Gastroesophageal sphincter (tissue), 4 donors: ENCODE data around the gene MYH14. TPM values are rescaled to one million over a fixed set of nuclear protein-coding genes. Genes with fewer than 3 reads are reported as not detected.

Source experiments
- ATAC-seq: fragments of 150-250 bp; one replicate; pipeline ENCODE4 v1.9.1; 2016; ENCODE audit warnings: mild to moderate bottlenecking, moderate library complexity
- H3K27ac ChIP-seq, 4 donors: fragments of 200-600 bp; sonication (generic) in 3 of 4; 1 replicate in 3 of 4; 2 replicates in 1 of 4; pipeline ENCODE4 v1.5.1; 2016 to 2019
- H3K27me3 ChIP-seq: fragments of 200-600 bp; sonication (generic); one replicate; pipeline ENCODE4 v1.5.1; 2019
- H3K36me3 ChIP-seq, 2 donors: fragments of 200-600 bp; sonication (generic); one replicate each; pipeline ENCODE4 v1.5.1; 2019; ENCODE audit warnings: control low read depth in 1 of 2
- H3K4me1 ChIP-seq, 3 donors: fragments of 200-600 bp; sonication (generic); 1 replicate in 2 of 3; 2 replicates in 1 of 3; pipeline ENCODE4 v1.5.1; 2016 to 2019; ENCODE audit warnings: control low read depth in 2 of 3
- H3K4me3 ChIP-seq, 2 donors: fragments of 200-600 bp; sonication (generic); one replicate each; pipeline ENCODE4 v1.5.1; 2019; ENCODE audit warnings: mild to moderate bottlenecking in 1 of 2, moderate library complexity in 1 of 2
- H3K9me3 ChIP-seq, 3 donors: fragments of 200-600 bp; sonication (generic); one replicate each; pipeline ENCODE4 v1.5.1; 2017 to 2019; ENCODE audit warnings: control low read depth in 2 of 3
- EP300 ChIP-seq: sonication (generic); formaldehyde crosslinking; IDR thresholded peaks from one replicate; pipeline ENCODE4 v1.6.1; 2017; ENCODE audit warnings: antibody characterized with exemption, mild to moderate bottlenecking
- POLR2A ChIP-seq, 2 donors: fragments of 450-650 bp; IDR thresholded peaks; one replicate each; pipeline ENCODE4 v1.6.1; 2017; ENCODE audit warnings: antibody characterized with exemption in 2 of 2, mild to moderate bottlenecking in 2 of 2, moderate library complexity in 1 of 2
- POLR2AphosphoS5 ChIP-seq: sonication (generic); formaldehyde crosslinking; IDR thresholded peaks from one replicate; pipeline ENCODE4 v1.6.1; 2017; ENCODE audit warnings: antibody characterized with exemption
- WGBS, 2 donors: methylation state at CpG; one replicate each; pipeline ENCODE4 v1.1.5; 2018; ENCODE audit warnings: low coverage in 1 of 2; 5-methylcytosine and 5-hydroxymethylcytosine counted together
- total RNA-seq, 4 donors: library from RNA; depleted of rRNA; stranded (reverse); fragments of >200 nt; gene quantifications; one replicate each; pipeline ENCODE4 v1.1.0, GENCODE V29; 2016
- TF ChIP-seq, protein P1 (sequence below), 4 experiments: fragments of 200-600 bp in 2 of 4; fragments of 450-650 bp in 2 of 4; sonication (generic) in 1 of 4; IDR thresholded peaks; one replicate each; pipeline ENCODE4 v1.5.1; 2017 to 2019; ENCODE audit warnings: antibody characterized with exemption in 4 of 4, mild to moderate bottlenecking in 2 of 4, moderate library complexity in 2 of 4

The MYH14 gene
- total RNA-seq, 4 donors from 2014 or later: 3.5 to 10.0 (median 6.1) TPM

DNA sequence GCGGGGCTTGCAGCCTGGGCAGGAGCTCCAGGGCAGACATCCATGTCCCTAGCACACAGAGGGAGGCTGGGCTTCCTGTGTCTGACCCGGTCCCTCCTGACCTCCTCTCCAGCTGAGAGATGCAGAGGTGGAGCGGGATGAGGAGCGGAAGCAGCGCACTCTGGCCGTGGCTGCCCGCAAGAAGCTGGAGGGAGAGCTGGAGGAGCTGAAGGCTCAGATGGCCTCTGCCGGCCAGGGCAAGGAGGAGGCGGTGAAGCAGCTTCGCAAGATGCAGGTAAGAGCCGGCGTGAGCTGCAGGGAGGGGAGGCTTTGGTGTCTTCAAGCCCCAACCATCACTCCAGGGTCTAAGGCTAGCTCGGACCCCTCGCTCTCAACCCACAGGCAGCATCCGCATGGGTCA, 87.4 kb downstream of the MYH14 start:
- Histone ChIP-seq H3K9me3 (peaks cover 0 to 39% (median 0%) of the 10 kb centered on the region in 3 donors), H3K36me3 (peaks cover 0 to 44% of the 10 kb centered on the region in 2 donors), H3K27ac (no peak overlapping the region), H3K4me1 (no peaks in the 10 kb centered on the region), H3K27me3 (peaks cover 37% of the 10 kb centered on the region), H3K4me3 (no peak overlapping the region)
- WGBS, 2 donors: 43 to 45% methylated on average over 11 to 15 of the region's 15 CpGs
- ATAC-seq: no peak
- TF ChIP-seq EP300: no peak
- TF ChIP-seq, protein P1, sequence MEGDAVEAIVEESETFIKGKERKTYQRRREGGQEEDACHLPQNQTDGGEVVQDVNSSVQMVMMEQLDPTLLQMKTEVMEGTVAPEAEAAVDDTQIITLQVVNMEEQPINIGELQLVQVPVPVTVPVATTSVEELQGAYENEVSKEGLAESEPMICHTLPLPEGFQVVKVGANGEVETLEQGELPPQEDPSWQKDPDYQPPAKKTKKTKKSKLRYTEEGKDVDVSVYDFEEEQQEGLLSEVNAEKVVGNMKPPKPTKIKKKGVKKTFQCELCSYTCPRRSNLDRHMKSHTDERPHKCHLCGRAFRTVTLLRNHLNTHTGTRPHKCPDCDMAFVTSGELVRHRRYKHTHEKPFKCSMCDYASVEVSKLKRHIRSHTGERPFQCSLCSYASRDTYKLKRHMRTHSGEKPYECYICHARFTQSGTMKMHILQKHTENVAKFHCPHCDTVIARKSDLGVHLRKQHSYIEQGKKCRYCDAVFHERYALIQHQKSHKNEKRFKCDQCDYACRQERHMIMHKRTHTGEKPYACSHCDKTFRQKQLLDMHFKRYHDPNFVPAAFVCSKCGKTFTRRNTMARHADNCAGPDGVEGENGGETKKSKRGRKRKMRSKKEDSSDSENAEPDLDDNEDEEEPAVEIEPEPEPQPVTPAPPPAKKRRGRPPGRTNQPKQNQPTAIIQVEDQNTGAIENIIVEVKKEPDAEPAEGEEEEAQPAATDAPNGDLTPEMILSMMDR (IDR thresholded peaks at IDR 0.05): no peak
- TF ChIP-seq POLR2AphosphoS5: no peak
- no peak for TF ChIP-seq POLR2A (IDR thresholded peaks at IDR 0.05)

DNA sequence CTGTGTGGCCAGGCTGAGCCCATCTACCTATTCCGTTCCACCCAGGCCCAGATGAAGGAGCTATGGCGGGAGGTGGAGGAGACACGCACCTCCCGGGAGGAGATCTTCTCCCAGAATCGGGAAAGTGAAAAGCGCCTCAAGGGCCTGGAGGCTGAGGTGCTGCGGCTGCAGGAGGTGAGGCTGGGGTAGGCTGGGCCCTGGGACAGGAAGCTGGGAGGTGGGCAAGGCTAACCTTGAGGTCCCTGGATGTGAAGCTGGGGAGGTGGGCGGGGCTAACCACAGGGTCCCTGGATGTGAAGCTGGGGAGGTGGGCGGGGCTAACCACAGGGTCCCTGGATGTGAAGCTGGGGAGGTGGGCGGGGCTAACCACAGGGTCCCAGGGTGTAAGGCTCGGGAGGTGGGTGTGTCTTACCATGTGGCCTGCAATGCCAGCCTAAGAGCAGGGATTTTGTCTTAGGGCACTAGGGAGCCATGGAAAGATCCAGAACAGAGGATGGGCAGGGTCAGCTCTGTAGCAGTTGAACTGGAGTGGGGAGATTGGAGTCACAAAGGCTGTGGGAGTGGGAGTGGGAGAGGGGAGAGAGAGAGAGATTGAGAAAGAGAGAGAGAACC, 88.9 kb downstream of the MYH14 start:
- WGBS, 2 donors: 0 to 50% methylated on average over 1 of the region's 11 CpGs
- Histone ChIP-seq H3K9me3 (peaks cover 0 to 25% (median 0%) of the 10 kb centered on the region in 3 donors), H3K27me3 (peaks cover 37% of the 10 kb centered on the region), H3K4me3 (no peak overlapping the region), H3K36me3 (peaks cover 0 to 33% of the 10 kb centered on the region in 2 donors), H3K27ac (no peak overlapping the region), H3K4me1 (no peaks in the 10 kb centered on the region)
- no peak for TF ChIP-seq POLR2AphosphoS5
- no peak for ATAC-seq

DNA sequence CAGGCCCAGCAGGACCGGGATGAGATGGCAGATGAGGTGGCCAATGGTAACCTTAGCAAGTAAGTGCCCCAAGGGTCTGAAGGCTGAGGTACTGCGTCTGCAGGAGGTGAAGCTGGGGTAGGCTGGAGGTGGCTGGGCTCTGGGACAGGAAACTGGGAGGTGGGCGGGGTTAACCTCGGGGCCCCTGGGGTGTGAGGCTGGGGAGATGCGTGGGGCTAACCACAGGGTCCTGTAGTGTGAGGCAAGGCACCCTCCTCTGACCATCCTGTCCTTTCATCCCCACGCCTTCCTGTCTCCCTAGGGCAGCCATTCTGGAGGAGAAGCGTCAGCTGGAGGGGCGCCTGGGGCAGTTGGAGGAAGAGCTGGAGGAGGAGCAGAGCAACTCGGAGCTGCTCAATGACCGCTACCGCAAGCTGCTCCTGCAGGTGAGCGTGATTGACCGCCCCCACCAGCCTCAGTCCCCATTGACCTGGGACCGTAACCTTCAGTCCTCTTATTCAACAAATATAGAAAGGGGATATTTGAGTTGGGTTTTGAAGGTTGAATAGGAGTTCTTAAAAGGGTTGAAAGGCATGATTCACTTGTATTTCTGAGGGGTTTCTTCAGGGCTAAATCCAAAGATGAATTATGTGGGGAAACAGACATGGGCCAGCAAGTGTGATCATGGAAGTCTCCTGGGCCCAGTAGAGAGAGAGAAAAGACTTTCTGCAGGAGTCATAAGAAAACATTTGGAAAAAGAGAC, 90.0 kb downstream of the MYH14 start:
- H3K36me3 ChIP-seq: peaks cover 0 to 23% of the 10 kb centered on the region in 2 donors

DNA sequence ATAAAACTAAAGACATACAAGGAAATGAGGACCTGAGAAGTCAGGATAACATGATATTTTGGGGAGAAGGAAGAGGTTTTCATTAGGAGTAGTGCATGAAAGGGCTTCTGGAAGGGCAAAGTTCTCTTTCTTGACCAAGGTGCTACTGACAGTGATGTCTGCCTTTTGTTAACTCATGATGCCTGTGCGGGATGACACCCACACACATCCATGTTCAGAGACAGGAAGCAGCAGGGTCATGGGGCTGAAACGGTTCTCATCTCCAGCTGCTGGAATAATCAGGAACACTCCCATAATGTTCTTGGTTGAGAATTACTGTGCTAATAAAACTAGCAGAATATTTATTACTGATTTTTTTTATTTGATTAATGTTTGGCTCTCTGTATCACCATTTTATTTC, 96.6 kb downstream of the MYH14 start:
- Histone ChIP-seq H3K27me3 (peaks cover 16% of the 10 kb centered on the region), H3K4me1 (no peaks in the 10 kb centered on the region), H3K27ac (no peak overlapping the region), H3K4me3 (no peak overlapping the region), H3K9me3 (peaks cover 0 to 11% (median 0%) of the 10 kb centered on the region in 3 donors), H3K36me3 (peaks cover 0 to 10% of the 10 kb centered on the region in 2 donors)
- 30 to 53% methylated on average over 2 of the region's 2 CpGs for whole genome bisulfite sequencing, 2 donors
- TF ChIP-seq POLR2A (IDR thresholded peaks at IDR 0.05) (no peak), POLR2AphosphoS5 (no peak), EP300 (no peak)
- TF ChIP-seq, protein P1 (IDR thresholded peaks at IDR 0.05): no peak
- ATAC-seq: no peak

More for the DNA sequence above, 90.0 kb downstream of the MYH14 start:
- Histone ChIP-seq H3K9me3 (peaks cover 0 to 14% (median 0%) of the 10 kb centered on the region in 3 donors), H3K4me1 (no peaks in the 10 kb centered on the region), H3K27me3 (peaks cover 42% of the 10 kb centered on the region), H3K4me3 (no peak overlapping the region), H3K27ac (no peak overlapping the region)
- 37% methylated on average over 4 of the region's 14 CpGs; no CpG with 5 or more reads in 1 of the 2 donors for WGBS, 2 donors
- TF ChIP-seq POLR2AphosphoS5: no peak
- no peak for TF ChIP-seq EP300
- TF ChIP-seq, protein P1 (IDR thresholded peaks at IDR 0.05): no peak
- ATAC-seq: no peak

DNA sequence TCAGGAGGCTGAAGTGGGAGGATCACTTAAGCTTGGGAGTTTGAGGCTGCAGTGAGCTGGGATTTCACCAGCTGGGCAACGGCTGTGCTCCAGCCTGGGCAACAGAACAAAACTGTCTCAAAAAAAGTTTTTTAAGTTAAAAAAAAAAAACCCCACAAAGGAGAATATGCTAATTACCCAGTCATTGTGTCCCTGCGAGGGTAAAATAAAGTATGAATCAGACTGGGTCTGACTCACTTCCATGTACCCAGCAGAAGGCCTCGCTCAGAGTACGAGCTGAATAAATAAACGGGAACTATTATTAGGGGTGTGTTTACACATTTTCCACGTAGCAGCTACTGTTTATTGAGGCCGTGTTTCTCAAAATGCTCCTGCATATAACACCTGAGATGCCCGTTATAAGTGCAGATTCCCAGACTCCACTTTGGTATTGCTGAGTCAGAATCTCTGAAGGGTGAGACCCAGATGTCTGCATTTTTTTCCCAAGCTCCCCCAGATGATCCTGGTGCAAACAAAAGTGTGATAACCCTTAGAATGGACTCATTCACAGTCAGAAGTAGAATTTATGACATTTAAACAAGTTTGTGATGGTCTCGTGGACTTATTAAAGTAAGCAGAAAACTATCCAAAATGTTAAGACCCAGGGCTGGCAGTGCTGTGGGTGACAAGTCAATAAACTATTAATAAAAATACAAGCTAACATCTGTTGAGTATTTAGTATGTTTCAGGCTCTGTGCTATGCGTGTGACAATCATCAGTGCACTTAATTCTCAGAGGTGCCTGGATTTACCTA, 97.6 kb downstream of the MYH14 start:
- TF ChIP-seq EP300: no peak
- TF ChIP-seq POLR2AphosphoS5: no peak
- TF ChIP-seq, protein P1 (IDR thresholded peaks at IDR 0.05): no peak
- no peak for TF ChIP-seq POLR2A (IDR thresholded peaks at IDR 0.05)
- Histone ChIP-seq H3K27ac (no peak overlapping the region), H3K4me1 (no peaks in the 10 kb centered on the region), H3K9me3 (peaks cover 0 to 11% (median 0%) of the 10 kb centered on the region in 3 donors), H3K27me3 (peaks cover 22% of the 10 kb centered on the region), H3K36me3 (peaks cover 0 to 10% of the 10 kb centered on the region in 2 donors), H3K4me3 (no peak overlapping the region)
- ATAC-seq: no peak
- 42 to 45% methylated on average over 6 to 10 of the region's 10 CpGs for WGBS, 2 donors
